GM12878 (cell line): ENCODE data around the gene WDSUB1.

Experiments used
- ATF3 ChIP-seq: IDR thresholded peaks from 2 replicates; pipeline ENCODE4 v1.6.1; 2011; ENCODE audit warnings: low read depth, mild to moderate bottlenecking, low read length, moderate library complexity, borderline replicate concordance; ENCODE audit errors: extremely low read depth
- BHLHE40 ChIP-seq, 2 experiments: fragments of 450-650 bp in 1 of 2; IDR thresholded peaks; 2 replicates each; pipeline ENCODE4 v1.6.1; 2011 to 2017; ENCODE audit warnings: low read depth in 2 of 2, borderline replicate concordance in 1 of 2, improper control_type of control experiment in 1 of 2, low read length in 1 of 2, mild to moderate bottlenecking in 1 of 2
- BMI1 ChIP-seq: fragments of 450-650 bp; IDR thresholded peaks from 2 replicates; pipeline ENCODE4 v1.6.1; 2016; ENCODE audit warnings: mild to moderate bottlenecking, moderate library complexity, borderline replicate concordance
- CBX3 ChIP-seq: fragments of 200-600 bp; sonication (generic); IDR thresholded peaks from 2 replicates; pipeline ENCODE4 v1.6.1; 2016; ENCODE audit warnings: low read depth, borderline replicate concordance
- CTCF ChIP-seq, 3 experiments: IDR thresholded peaks in 2 of 3; conservative IDR thresholded peaks in 1 of 3; 2 replicates each; pipeline ENCODE4 v1.5.1; 2011; ENCODE audit warnings: low read depth in 3 of 3, low read length in 3 of 3, mild to moderate bottlenecking in 3 of 3, control low read depth in 2 of 3, moderate library complexity in 2 of 3, inconsistent platforms in 1 of 3, mixed read lengths in 1 of 3; ENCODE audit not compliant: control insufficient read depth in 2 of 3, insufficient read depth in 1 of 3; ENCODE audit errors: extremely low read depth in 1 of 3
- ELK1 ChIP-seq: IDR thresholded peaks from 2 replicates; pipeline ENCODE4 v1.6.1; 2012; ENCODE audit warnings: low read depth, low read length, improper control_type of control experiment
- EZH2 ChIP-seq: IDR thresholded peaks from 2 replicates; pipeline ENCODE4 v1.6.1; 2012; ENCODE audit warnings: low read depth, mild to moderate bottlenecking, control low read depth, inconsistent platforms, low read length, borderline replicate concordance; ENCODE audit not compliant: control insufficient read depth
- SMARCA5 ChIP-seq: fragments of 450-650 bp; IDR thresholded peaks from 2 replicates; pipeline ENCODE4 v1.6.1; 2017; ENCODE audit warnings: mild to moderate bottlenecking
- ZBTB40 ChIP-seq: fragments of 450-650 bp; IDR thresholded peaks from 2 replicates; pipeline ENCODE4 v1.6.1; 2016; ENCODE audit warnings: mild to moderate bottlenecking, moderate library complexity, borderline replicate concordance

- TF ChIP-seq ELK1 (no peak), CTCF (IDR thresholded peaks at IDR 0.05 in 2 of 3, conservative IDR thresholded peaks at IDR 0.05 in 1 of 3; ENCODE audit: control insufficient read depth in 2 of 3, extremely low read depth in 1 of 3, insufficient read depth in 1 of 3, low read depth in 3 of 3, low read length in 3 of 3) (no peak), SMARCA5 (no peak), ZBTB40 (no peak), BHLHE40 (IDR thresholded peaks at IDR 0.05; ENCODE audit: borderline replicate concordance in 1 of 2, low read depth in 2 of 2, low read length in 1 of 2) (no peak), EZH2 (no peak), ATF3 (no peak), BMI1 (no peak), CBX3 (no peak)
Observed at GRCh38 chr2:159227467-159227866, 59.0 kb downstream of the WDSUB1 start.
